Fibroblast of lung (primary cell): ENCODE results near the gene DENND1A. TPM values are rescaled to one million over a fixed set of nuclear protein-coding genes. Genes with fewer than 3 reads are reported as not detected.

Experiments used
- DNase-seq, 2 donors: peaks; one replicate each; pipeline versions ENCODE4 v3.0.0 to v3.0.0-alpha.2; 2010; ENCODE audit warnings: low read depth in 2 of 2
- H2AFZ ChIP-seq: 2 replicates; pipeline ENCODE4 v1.5.1; 2012; ENCODE audit warnings: low read length, control low read depth, inconsistent platforms
- H3K27ac ChIP-seq: 2 replicates; pipeline ENCODE4 v1.5.1; 2011; ENCODE audit warnings: low read length, control low read depth; ENCODE audit not compliant: insufficient read depth
- H3K27me3 ChIP-seq: 2 replicates; pipeline ENCODE4 v1.5.1; 2011; ENCODE audit warnings: mild to moderate bottlenecking, low read length; ENCODE audit not compliant: control insufficient read depth, insufficient read depth
- H3K36me3 ChIP-seq: 2 replicates; pipeline ENCODE4 v1.5.1; 2011; ENCODE audit warnings: low read length; ENCODE audit not compliant: control insufficient read depth, insufficient read depth
- H3K4me1 ChIP-seq: 2 replicates; pipeline ENCODE4 v1.5.1; 2011; ENCODE audit warnings: low read length; ENCODE audit not compliant: control insufficient read depth, insufficient read depth; ENCODE audit errors: extremely low read depth
- H3K4me2 ChIP-seq: 2 replicates; pipeline ENCODE4 v1.5.1; 2011; ENCODE audit warnings: low read length, control low read depth; ENCODE audit not compliant: insufficient read depth; ENCODE audit errors: extremely low read depth
- H3K4me3 ChIP-seq, 4 experiments: fragments of 200-600 bp in 1 of 4; sonication (generic) in 1 of 4; replicated peaks in 1 of 4; 2 replicates each; pipeline ENCODE4 v1.5.1; 2011 to 2016; ENCODE audit warnings: low read length in 4 of 4, low read depth in 3 of 4, mild to moderate bottlenecking in 3 of 4, control low read depth in 2 of 4, inconsistent platforms in 1 of 4, mixed read lengths in 1 of 4; ENCODE audit not compliant: insufficient read depth in 1 of 4; ENCODE audit errors: control extremely low read depth in 1 of 4
- H3K79me2 ChIP-seq: 2 replicates; pipeline ENCODE4 v1.5.1; 2012; ENCODE audit warnings: mild to moderate bottlenecking, low read length, inconsistent platforms; ENCODE audit not compliant: control insufficient read depth, insufficient read depth
- H3K9ac ChIP-seq: 2 replicates; pipeline ENCODE4 v1.5.1; 2011; ENCODE audit warnings: mild to moderate bottlenecking, low read length, control low read depth; ENCODE audit not compliant: insufficient read depth
- H3K9me3 ChIP-seq: 2 replicates; pipeline ENCODE4 v1.5.1; 2012; ENCODE audit warnings: low read depth, low read length; ENCODE audit not compliant: control insufficient read depth, insufficient read depth
- H4K20me1 ChIP-seq: 2 replicates; pipeline ENCODE4 v1.5.1; 2011; ENCODE audit warnings: low read length; ENCODE audit not compliant: control insufficient read depth, insufficient read depth; ENCODE audit errors: extremely low read depth
- EZH2 ChIP-seq: IDR thresholded peaks from 2 replicates; pipeline ENCODE4 v1.5.1; 2012; ENCODE audit warnings: low read length, control low read depth, mild to moderate bottlenecking; ENCODE audit errors: missing control alignments
- polyA plus RNA-seq, 2 donors: library from polyadenylated mRNA; depleted of rRNA in 1 of 2; stranded (reverse) in 1 of 2; unstranded in 1 of 2; fragments of >200 nt; gene quantifications; 2 replicates each; pipeline ENCODE4 v1.2.1, GENCODE V29; 2011 to 2012; ENCODE audit warnings: missing spikeins in 1 of 2
- total RNA-seq: library from RNA; depleted of rRNA; stranded (reverse); fragments of >200 nt; gene quantifications from 2 replicates; pipeline ENCODE4 v1.2.1, GENCODE V29; 2014
- TF ChIP-seq, protein P1 (sequence below), 2 donors: IDR thresholded peaks in 1 of 2; conservative IDR thresholded peaks in 1 of 2; 1 replicate in 1 of 2; 2 replicates in 1 of 2; pipeline ENCODE4 v1.5.1; 2011 to 2012; ENCODE audit warnings: low read length in 2 of 2, control low read depth in 1 of 2, inconsistent platforms in 1 of 2, low read depth in 1 of 2, mild to moderate bottlenecking in 1 of 2

DENND1A gene
- total and polyA plus RNA-seq, 2 donors (not counting 1 experiment from before 2014, with no cell fraction given): 13.0 to 18.3 TPM

DNA sequence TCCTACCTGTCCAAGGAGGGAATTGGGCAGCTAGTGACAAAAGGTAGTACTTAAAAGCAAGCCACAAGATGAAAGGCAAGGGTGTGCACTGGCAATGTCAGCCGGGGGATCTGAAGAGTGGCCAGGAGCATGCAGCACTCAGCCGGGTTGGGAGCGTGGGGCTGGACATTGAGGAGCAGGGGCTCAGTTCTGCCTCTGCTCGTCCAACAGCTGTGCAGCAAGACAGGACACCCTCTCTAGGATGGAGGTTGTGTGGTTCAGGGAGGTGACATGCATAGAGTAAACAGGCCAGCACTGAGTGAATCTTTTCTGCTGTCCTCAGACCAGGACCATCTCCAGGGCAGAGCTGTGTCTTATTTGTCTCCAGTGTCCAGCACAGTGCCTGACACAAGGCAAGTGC, 338.6 kb downstream of the DENND1A start:
- no peaks in the 10 kb centered on the region for H3K36me3 ChIP-seq
- H3K4me2 ChIP-seq: no peak overlapping the region
- TF ChIP-seq, protein P1, sequence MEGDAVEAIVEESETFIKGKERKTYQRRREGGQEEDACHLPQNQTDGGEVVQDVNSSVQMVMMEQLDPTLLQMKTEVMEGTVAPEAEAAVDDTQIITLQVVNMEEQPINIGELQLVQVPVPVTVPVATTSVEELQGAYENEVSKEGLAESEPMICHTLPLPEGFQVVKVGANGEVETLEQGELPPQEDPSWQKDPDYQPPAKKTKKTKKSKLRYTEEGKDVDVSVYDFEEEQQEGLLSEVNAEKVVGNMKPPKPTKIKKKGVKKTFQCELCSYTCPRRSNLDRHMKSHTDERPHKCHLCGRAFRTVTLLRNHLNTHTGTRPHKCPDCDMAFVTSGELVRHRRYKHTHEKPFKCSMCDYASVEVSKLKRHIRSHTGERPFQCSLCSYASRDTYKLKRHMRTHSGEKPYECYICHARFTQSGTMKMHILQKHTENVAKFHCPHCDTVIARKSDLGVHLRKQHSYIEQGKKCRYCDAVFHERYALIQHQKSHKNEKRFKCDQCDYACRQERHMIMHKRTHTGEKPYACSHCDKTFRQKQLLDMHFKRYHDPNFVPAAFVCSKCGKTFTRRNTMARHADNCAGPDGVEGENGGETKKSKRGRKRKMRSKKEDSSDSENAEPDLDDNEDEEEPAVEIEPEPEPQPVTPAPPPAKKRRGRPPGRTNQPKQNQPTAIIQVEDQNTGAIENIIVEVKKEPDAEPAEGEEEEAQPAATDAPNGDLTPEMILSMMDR (conservative IDR thresholded peaks at IDR 0.05 in 1 of 2, IDR thresholded peaks at IDR 0.05 in 1 of 2; ENCODE audit: low read depth in 1 of 2, low read length in 2 of 2): no peak
- TF ChIP-seq EZH2: no peak

DNA sequence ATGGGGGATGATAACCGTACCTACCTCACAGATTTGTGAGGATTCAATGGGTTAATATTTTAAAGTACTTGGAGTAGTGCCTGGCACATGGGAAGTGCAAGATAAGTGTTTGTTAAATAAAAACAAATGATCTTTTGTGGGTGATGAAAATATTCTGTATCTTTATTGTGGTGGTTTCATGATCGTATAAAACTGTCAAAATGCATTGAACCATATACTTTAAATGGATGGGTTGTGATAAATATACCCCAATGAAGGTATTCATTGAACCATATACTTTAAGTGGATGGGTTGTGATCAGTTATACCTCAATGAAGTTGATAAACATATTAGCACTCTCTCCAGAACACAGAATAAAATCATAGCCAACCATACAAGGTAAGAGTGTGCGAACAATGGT, 339.4 kb downstream of the DENND1A start:
- no peak overlapping the region for H3K27ac ChIP-seq
- H4K20me1 ChIP-seq: no peaks in the 10 kb centered on the region
- H3K79me2 ChIP-seq: no peaks in the 10 kb centered on the region
- no peaks in the 10 kb centered on the region for H3K9me3 ChIP-seq
- no peak for TF ChIP-seq EZH2
- TF ChIP-seq, protein P1 (conservative IDR thresholded peaks at IDR 0.05 in 1 of 2, IDR thresholded peaks at IDR 0.05 in 1 of 2; ENCODE audit: low read depth in 1 of 2, low read length in 2 of 2): no peak
- DNase-seq: no peak
- H3K4me3 ChIP-seq: no peak overlapping the region
- H2AFZ ChIP-seq: no peak overlapping the region
- H3K36me3 ChIP-seq: no peaks in the 10 kb centered on the region
- no peak overlapping the region for H3K9ac ChIP-seq
- no peaks in the 10 kb centered on the region for H3K4me1 ChIP-seq
- no peak overlapping the region for H3K4me2 ChIP-seq
- no peaks in the 10 kb centered on the region for H3K27me3 ChIP-seq

More for the DNA sequence above, 338.6 kb downstream of the DENND1A start:
- DNase-seq: no peak
- Histone ChIP-seq H3K27me3 (no peaks in the 10 kb centered on the region), H3K4me3 (no peak overlapping the region), H3K27ac (no peak overlapping the region), H2AFZ (no peak overlapping the region), H3K9me3 (no peaks in the 10 kb centered on the region), H3K4me1 (no peaks in the 10 kb centered on the region), H3K9ac (no peak overlapping the region), H4K20me1 (no peaks in the 10 kb centered on the region), H3K79me2 (no peaks in the 10 kb centered on the region)

DNA sequence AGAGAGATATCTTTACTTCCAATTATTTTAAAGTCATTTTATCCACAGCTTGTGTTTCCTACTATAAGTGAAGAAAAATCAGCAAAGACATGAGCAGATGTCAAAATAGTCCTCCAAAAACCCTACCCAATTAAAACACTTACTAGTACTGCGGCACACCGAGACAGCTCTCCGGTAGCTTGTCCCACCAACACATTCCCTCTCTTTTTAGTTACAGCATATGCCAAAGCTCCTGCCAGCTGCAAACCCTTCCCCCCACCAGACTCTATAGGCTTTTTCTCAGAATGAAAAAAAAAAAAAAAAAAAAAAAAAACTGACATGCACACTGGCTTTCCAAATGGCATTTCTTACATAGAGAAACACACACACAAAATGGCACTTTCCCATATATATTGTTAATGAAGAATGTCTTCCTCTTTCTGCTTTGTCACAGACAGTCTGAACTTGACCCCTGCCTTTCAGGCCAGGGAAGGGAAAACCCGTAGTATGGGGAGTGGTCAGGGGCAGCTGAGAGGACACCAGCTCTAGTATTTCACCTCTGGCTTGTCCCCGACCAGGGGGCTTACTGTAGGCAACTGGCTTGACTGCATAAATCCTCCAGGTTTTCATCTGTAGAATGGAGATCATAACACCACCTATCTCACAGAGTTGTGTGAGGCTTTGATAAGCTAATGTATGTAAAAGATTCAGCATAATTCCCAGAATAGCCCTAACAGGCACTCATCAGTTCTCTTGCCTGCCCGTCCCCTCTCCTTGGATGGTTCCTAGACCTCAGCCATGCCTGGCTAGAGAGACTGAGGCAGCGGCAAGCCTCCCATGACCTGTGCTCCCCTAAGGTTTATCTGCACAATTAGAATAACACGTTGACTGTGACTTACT, 340.3 kb downstream of the DENND1A start:
- TF ChIP-seq, protein P1 (conservative IDR thresholded peaks at IDR 0.05 in 1 of 2, IDR thresholded peaks at IDR 0.05 in 1 of 2; ENCODE audit: low read depth in 1 of 2, low read length in 2 of 2): no peak
- no peak for TF ChIP-seq EZH2

More for the DNA sequence above, 340.3 kb downstream of the DENND1A start:
- H3K27me3 ChIP-seq: no peaks in the 10 kb centered on the region
- no peaks in the 10 kb centered on the region for H4K20me1 ChIP-seq
- DNase-seq: no peak
- H3K9me3 ChIP-seq: no peaks in the 10 kb centered on the region
- H3K4me3 ChIP-seq: no peak overlapping the region
- no peaks in the 10 kb centered on the region for H3K36me3 ChIP-seq
- no peaks in the 10 kb centered on the region for H3K4me1 ChIP-seq
- H3K9ac ChIP-seq: no peak overlapping the region
- no peak overlapping the region for H3K4me2 ChIP-seq
- H3K79me2 ChIP-seq: no peaks in the 10 kb centered on the region
- no peak overlapping the region for H2AFZ ChIP-seq
- no peak overlapping the region for H3K27ac ChIP-seq
